Placental pericyte (primary cell): ENCODE data around the gene HLA-F. TPM values are rescaled to one million over a fixed set of nuclear protein-coding genes. Genes with fewer than 3 reads are reported as not detected.

Experiments used
- small RNA-seq: library from RNA; depleted of rRNA; stranded (forward); fragments of <200 nt; gene quantifications from one replicate; pipeline ENCODE3, GENCODE V24; 2012; ENCODE audit warnings: low replicate concordance
- total RNA-seq: library from RNA; depleted of rRNA; stranded (reverse); fragments of >200 nt; gene quantifications from 2 replicates; pipeline ENCODE4 v1.2.3, GENCODE V29; 2012

The HLA-F gene
- 3.1 and 14.7 TPM in 2 replicates for total RNA-seq

GRCh38 chr6:29723262-29723665 is at the start of gene HLA-F:
Gene HLA-F (plus strand): TSS chr6:29723434. CDS start chr6:29723464, 30 bp downstream.

GRCh38 chr6:29680904-29681303 is 42.3 kb upstream of the HLA-F start, which contains the start of gene ZFP57:
Gene ZFP57 (minus strand): TSS chr6:29681152. CDS start chr6:29677003, 4,149 bp downstream.

Small RNAs within 50 kb of the gene (small RNA-seq; reads per million reads assigned to genes)
- gene AL645939.2 (not detected), gene AL645939.3 (not detected), gene AL645939.4 (not detected), gene RF00019 (not detected)

Other genes starting within 250 kb of the HLA-F start
- gene MAS1L, start 235.5 kb upstream of the HLA-F start, total RNA-seq, result not detected in 2 replicates
- gene UBD, start 163.7 kb upstream of the HLA-F start, total RNA-seq, result not detected in 2 replicates
- gene OR2H2, start 138.3 kb upstream of the HLA-F start, total RNA-seq, result not detected in 2 replicates
- 6.3 and 13.9 TPM in 2 replicates for gene GABBR1, start 90.3 kb upstream of the HLA-F start, total RNA-seq
- not detected in 2 replicates for gene MOG, start 66.3 kb upstream of the HLA-F start, total RNA-seq
- not detected in 2 replicates for gene ZFP57, start 42.3 kb upstream of the HLA-F start, total RNA-seq
- gene HLA-G, start 104.4 kb downstream of the HLA-F start, total RNA-seq, result not detected in 2 replicates
- gene HLA-A, start 219.1 kb downstream of the HLA-F start, total RNA-seq, result 523 and 603 TPM in 2 replicates